Stimulated activated CD4-positive, alpha-beta T cell treated with anti-CD3 and anti-CD28 coated beads, Interleukin-15, amount 100 ng/mL, for 1 hour (primary cell): ENCODE data around the gene TRIL.

Source experiments
- DNase-seq, 2 donors: peaks; one replicate each; pipeline ENCODE4 v3.0.0-alpha.2; 2020; ENCODE audit warnings: low read depth in 1 of 2, low spot score in 1 of 2

The TRIL gene

GRCh38 chr7:28940741-28941384, 17.3 kb downstream of the TRIL start:
- DNase-seq, result no peak

- DNase-seq, result no peak
Measured at GRCh38 chr7:28939844-28940544, 18.1 kb downstream of the TRIL start.

GRCh38 chr7:28939367-28939766, 18.8 kb downstream of the TRIL start:
- DNase-seq, result no peak

- no peak for DNase-seq
Measured at GRCh38 chr7:28937619-28938018, 20.5 kb downstream of the TRIL start.

GRCh38 chr7:28937103-28937502, 21.0 kb downstream of the TRIL start:
- DNase-seq, result no peak

GRCh38 chr7:28933846-28934320, 24.2 kb downstream of the TRIL start:
- no peak for DNase-seq

- no peak for DNase-seq
Measured at GRCh38 chr7:28931565-28931964, 26.6 kb downstream of the TRIL start.

- no peak for DNase-seq
Measured at GRCh38 chr7:28926871-28927597, 31.1 kb downstream of the TRIL start.

- peak in 1 of 2 donors; percentile 36 for DNase-seq
Measured at GRCh38 chr7:28922624-28923331, 35.4 kb downstream of the TRIL start.

GRCh38 chr7:28921822-28922221, 36.3 kb downstream of the TRIL start:
- DNase-seq, result no peak

- DNase-seq, result no peak
Measured at GRCh38 chr7:28920424-28920823, 37.7 kb downstream of the TRIL start.

GRCh38 chr7:28919510-28919909, 38.6 kb downstream of the TRIL start:
- DNase-seq, result no peak

- DNase-seq, result no peak
Measured at GRCh38 chr7:28908775-28909174, 49.4 kb downstream of the TRIL start.

- no peak for DNase-seq
Measured at GRCh38 chr7:28905464-28905863, 52.7 kb downstream of the TRIL start.

- DNase-seq, result no peak
Measured at GRCh38 chr7:28904578-28905048, 53.5 kb downstream of the TRIL start.

- no peak for DNase-seq
Measured at GRCh38 chr7:28903730-28904577, 54.2 kb downstream of the TRIL start.
